ENCODE data around the gene EMILIN2.

DNA sequence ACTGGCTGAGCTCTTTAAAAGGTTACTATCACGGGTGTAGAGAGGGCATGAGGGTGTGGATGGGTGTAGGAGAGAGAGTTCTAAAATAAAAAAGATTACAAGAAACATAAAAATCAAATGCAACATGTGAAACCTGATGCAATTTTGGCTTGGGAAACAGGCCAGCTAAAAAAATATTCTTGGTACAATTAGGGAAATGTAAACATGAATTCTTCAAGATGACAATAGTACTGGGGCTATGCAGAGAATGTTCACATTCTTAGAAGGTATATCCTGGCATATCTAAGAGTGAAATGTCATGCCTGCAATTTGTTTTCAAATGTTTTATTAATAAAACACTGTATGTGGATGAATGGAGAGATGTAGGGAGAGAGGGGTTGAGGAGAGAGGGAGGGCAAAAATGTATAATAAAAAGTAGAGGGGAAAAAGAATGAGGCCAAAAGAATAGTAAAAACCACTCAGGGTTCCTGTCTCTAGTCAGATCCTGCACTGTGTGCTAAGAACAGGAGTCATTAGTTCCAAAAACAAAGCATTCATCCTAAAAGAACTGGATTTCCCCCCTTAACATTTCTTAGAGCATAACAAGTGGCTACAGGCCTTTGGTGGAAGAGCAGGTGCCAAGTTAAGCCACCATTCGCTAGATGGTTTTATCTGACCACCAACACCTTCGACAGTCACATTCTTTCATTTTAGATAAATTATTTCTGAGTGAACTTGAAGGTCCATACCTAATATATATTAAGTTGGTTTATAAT, 88.8 kb downstream of the EMILIN2 start:
- TF ChIP-seq GATA3 (IDR thresholded peaks at IDR 0.05; ENCODE audit: low read depth, low read length) = no peak
- TF ChIP-seq GATA2 (IDR thresholded peaks at IDR 0.05; ENCODE audit: low read depth, low read length) = no peak
